ENCODE data around the gene CA10. TPM values are rescaled to one million over a fixed set of nuclear protein-coding genes. Genes with fewer than 3 reads are reported as not detected.

The CA10 gene
- total RNA-seq, 2 donors from 2014 or later, result 0.26 TPM; not detected in 1

- H3K27me3 ChIP-seq, result no peaks in the 10 kb centered on the region
- TF ChIP-seq, protein P1, sequence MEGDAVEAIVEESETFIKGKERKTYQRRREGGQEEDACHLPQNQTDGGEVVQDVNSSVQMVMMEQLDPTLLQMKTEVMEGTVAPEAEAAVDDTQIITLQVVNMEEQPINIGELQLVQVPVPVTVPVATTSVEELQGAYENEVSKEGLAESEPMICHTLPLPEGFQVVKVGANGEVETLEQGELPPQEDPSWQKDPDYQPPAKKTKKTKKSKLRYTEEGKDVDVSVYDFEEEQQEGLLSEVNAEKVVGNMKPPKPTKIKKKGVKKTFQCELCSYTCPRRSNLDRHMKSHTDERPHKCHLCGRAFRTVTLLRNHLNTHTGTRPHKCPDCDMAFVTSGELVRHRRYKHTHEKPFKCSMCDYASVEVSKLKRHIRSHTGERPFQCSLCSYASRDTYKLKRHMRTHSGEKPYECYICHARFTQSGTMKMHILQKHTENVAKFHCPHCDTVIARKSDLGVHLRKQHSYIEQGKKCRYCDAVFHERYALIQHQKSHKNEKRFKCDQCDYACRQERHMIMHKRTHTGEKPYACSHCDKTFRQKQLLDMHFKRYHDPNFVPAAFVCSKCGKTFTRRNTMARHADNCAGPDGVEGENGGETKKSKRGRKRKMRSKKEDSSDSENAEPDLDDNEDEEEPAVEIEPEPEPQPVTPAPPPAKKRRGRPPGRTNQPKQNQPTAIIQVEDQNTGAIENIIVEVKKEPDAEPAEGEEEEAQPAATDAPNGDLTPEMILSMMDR (IDR thresholded peaks at IDR 0.05), result peak; percentile 56 to 89 (median 80)
- TF ChIP-seq POLR2A (IDR thresholded peaks at IDR 0.05), result no peak
- H3K4me3 ChIP-seq, result no peak overlapping the region
- 2 to 4% methylated on average over 4 of the region's 4 CpGs for WGBS, 2 donors
- ATAC-seq (peak; percentile 85), DNase-seq (peak; percentile 47 to 65 (median 56))
- H3K36me3 ChIP-seq (replicated peaks in 1 of 2; ENCODE audit: insufficient read depth in 1 of 2, low read depth in 2 of 2), result no peaks in the 10 kb centered on the region
- H3K4me1 ChIP-seq, result no peaks in the 10 kb centered on the region
- intact Hi-C loops (cut with DNase I), result loop anchor here (5.0 to 10.0 kb wide), 2 partner anchors 60 to 343 kb away; no protein-coding TSS in a partner anchor
- H3K9me3 ChIP-seq, result no peaks in the 10 kb centered on the region
- no peak overlapping the region for H3K27ac ChIP-seq
Observed at GRCh38 chr17:51764387-51764971, 394.0 kb downstream of the CA10 start.

DNA sequence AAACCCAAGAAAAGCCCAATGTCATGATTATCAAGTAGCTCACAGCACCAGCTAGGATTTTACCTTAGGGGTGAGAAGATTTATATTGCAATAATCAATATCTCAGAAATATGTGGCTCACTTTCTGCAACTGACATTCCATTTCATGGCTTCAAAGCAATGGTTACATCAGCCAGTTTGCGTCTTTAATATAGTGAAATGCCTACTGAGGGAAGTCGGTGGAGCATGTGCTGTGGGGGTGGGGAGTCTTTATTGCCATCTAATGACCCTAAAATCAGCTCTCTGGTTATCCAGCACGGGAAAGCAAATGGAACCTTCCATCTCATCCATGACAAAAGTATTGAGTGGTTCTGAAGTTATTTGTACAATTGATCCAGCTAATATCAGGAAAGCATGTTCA, 395.5 kb downstream of the CA10 start:
- no peak for ATAC-seq
- intact Hi-C loops (cut with DNase I), result loop anchor here (5.0 to 10.0 kb wide), 2 partner anchors 62 to 344 kb away; no protein-coding TSS in a partner anchor
- Histone ChIP-seq H3K27me3 (no peaks in the 10 kb centered on the region), H3K9me3 (no peaks in the 10 kb centered on the region), H3K4me1 (no peaks in the 10 kb centered on the region), H3K4me3 (no peak overlapping the region), H3K27ac (no peak overlapping the region), H3K36me3 (replicated peaks in 1 of 2; ENCODE audit: insufficient read depth in 1 of 2, low read depth in 2 of 2) (no peaks in the 10 kb centered on the region)
- 16 to 34% methylated on average over 3 of the region's 3 CpGs for WGBS, 2 donors
- TF ChIP-seq POLR2A (IDR thresholded peaks at IDR 0.05), result no peak
- TF ChIP-seq, protein P1 (IDR thresholded peaks at IDR 0.05), result no peak
- DNase-seq, result no peak

- H3K36me3 ChIP-seq (replicated peaks in 1 of 2; ENCODE audit: insufficient read depth in 1 of 2, low read depth in 2 of 2), result no peaks in the 10 kb centered on the region
- intact Hi-C loops (cut with DNase I), result loop anchor here (5.0 to 10.0 kb wide), 2 partner anchors 64 to 346 kb away; no protein-coding TSS in a partner anchor
- ATAC-seq (no peak), DNase-seq (no peak)
- no peaks in the 10 kb centered on the region for H3K4me1 ChIP-seq
- 69 to 76% methylated on average over 1 of the region's 1 CpG for WGBS, 2 donors
- TF ChIP-seq POLR2A (IDR thresholded peaks at IDR 0.05), result no peak
- TF ChIP-seq, protein P1 (IDR thresholded peaks at IDR 0.05), result no peak
- H3K9me3 ChIP-seq, result no peaks in the 10 kb centered on the region
- H3K4me3 ChIP-seq, result no peak overlapping the region
- no peaks in the 10 kb centered on the region for H3K27me3 ChIP-seq
- no peak overlapping the region for H3K27ac ChIP-seq
Observed at GRCh38 chr17:51761105-51761504, 397.4 kb downstream of the CA10 start.

DNA sequence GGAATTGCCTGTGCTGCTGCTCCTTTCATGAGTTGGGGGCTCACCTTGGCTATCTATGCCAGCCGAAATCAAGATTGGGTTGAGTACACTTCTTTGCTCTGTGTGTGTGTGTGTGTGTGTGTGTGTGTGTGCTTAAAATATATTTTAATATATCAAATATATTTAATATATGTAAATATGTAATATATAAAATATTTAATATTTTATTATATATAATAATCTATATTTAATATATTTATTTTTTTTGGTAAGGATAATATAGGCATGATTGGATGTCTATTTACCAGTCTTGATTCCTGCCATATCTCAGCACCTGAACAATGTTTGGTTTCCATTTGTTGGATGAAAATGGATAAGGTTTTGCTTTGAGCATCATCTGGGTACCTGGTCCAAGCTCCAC, 399.3 kb downstream of the CA10 start:
- DNase-seq (no peak), ATAC-seq (no peak)
- Histone ChIP-seq H3K9me3 (no peaks in the 10 kb centered on the region), H3K27me3 (no peaks in the 10 kb centered on the region), H3K4me3 (no peak overlapping the region), H3K27ac (no peak overlapping the region), H3K4me1 (no peaks in the 10 kb centered on the region), H3K36me3 (replicated peaks in 1 of 2; ENCODE audit: insufficient read depth in 1 of 2, low read depth in 2 of 2) (no peaks in the 10 kb centered on the region)
- no peak for TF ChIP-seq POLR2A (IDR thresholded peaks at IDR 0.05)
- TF ChIP-seq, protein P1 (IDR thresholded peaks at IDR 0.05), result no peak
- 68 to 78% methylated on average over 1 of the region's 1 CpG for WGBS, 2 donors
- intact Hi-C loops (cut with DNase I), result no loop called here

DNA sequence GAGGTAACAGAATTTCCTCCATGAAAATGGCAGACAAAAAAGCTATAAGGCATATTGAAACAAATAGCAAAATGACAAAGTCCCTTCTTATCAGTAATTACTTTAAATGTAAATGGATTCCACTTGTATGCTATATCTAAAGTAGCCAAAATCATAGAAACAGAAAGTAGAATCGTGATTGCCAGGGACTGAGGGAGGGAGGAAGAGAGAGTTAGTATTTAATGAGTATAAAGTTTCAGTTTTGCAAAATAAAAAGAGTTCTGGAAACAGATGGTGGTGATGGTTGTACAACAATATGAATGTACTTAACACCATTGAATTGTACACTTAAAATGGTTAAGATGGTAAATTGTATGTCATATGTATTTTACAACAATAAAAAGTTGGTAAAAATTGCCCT, 407.4 kb downstream of the CA10 start:
- Histone ChIP-seq H3K4me1 (no peaks in the 10 kb centered on the region), H3K27me3 (no peaks in the 10 kb centered on the region), H3K27ac (no peak overlapping the region), H3K4me3 (no peak overlapping the region), H3K36me3 (replicated peaks in 1 of 2; ENCODE audit: insufficient read depth in 1 of 2, low read depth in 2 of 2) (no peaks in the 10 kb centered on the region), H3K9me3 (no peaks in the 10 kb centered on the region)
- intact Hi-C loops (cut with DNase I), result no loop called here
- 39 to 47% methylated on average over 1 of the region's 1 CpG for WGBS, 2 donors
- no peak for TF ChIP-seq POLR2A (IDR thresholded peaks at IDR 0.05)
- TF ChIP-seq, protein P1 (IDR thresholded peaks at IDR 0.05), result no peak
- DNase-seq (no peak), ATAC-seq (no peak)
